K562 (cell line): ENCODE results near the gene OR1N1. TPM values are rescaled to one million over a fixed set of nuclear protein-coding genes. Genes with fewer than 3 reads are reported as not detected.

ENCODE experiments used
- ATAC-seq: fragments of 200-7000 bp; cut with Tn5 transposase; 3 replicates; pipeline ENCODE4 v1.9.1; 2020; ENCODE audit warnings: moderate library complexity
- BruUV-seq: library from RNA; stranded (reverse); fragments of 400-500 nt; replicated peaks from 2 replicates; lab custom pipeline; 2021; lab: Mats Ljungman, UMichigan
- CTCF ChIA-PET: fragments of 300-600 bp; formaldehyde crosslinking; extraction: SDS; loops from one replicate; lab custom pipeline; 2021; ENCODE audit warnings: low intra/inter-chr PET ratio; lab: Yijun Ruan, JAX
- POLR2A ChIA-PET: fragments of 300-600, 350-650 bp; sonication (Branson Sonifier 250); formaldehyde crosslinking; extraction: SDS; loops from one replicate; lab custom pipeline; 2021; ENCODE audit warnings: antibody characterized with exemption, inconsistent platforms; lab: Yijun Ruan, JAX
- DNase-seq, 4 experiments: peaks; one replicate each; pipeline versions ENCODE4 v3.0.0 to v3.0.0-alpha.2; 2011 to 2018; ENCODE audit warnings: low spot score in 3 of 4, mixed read lengths in 3 of 4; ENCODE audit errors: extremely low read depth in 1 of 4
- FAIRE-seq: peaks from 2 replicates; lab custom pipeline; 2011; peaks lifted over from hg19 to GRCh38; lab: Jason Lieb, UNC
- H2AFZ ChIP-seq: 2 replicates; pipeline ENCODE4 v1.6.0; 2011; ENCODE audit warnings: low read depth, low read length, control low read depth, inconsistent platforms
- H3K27ac ChIP-seq: fragments of 200-600 bp; 3 replicates; pipeline ENCODE4 v1.8.0; 2011; ENCODE audit warnings: low read depth, mild to moderate bottlenecking, control low read depth, inconsistent platforms, low read length, moderate library complexity, mixed read lengths; ENCODE audit errors: extremely low read depth
- H3K27me3 ChIP-seq, 2 experiments: fragments of 300-600 bp in 1 of 2; 2 replicates in 1 of 2; 3 replicates in 1 of 2; pipeline versions ENCODE4 v1.6.0 to v1.8.0; 2011; ENCODE audit warnings: inconsistent platforms in 2 of 2, low read length in 2 of 2, mild to moderate bottlenecking in 1 of 2, mixed read lengths in 1 of 2, moderate library complexity in 1 of 2; ENCODE audit not compliant: control insufficient read depth in 2 of 2, insufficient read depth in 2 of 2
- H3K36me3 ChIP-seq: fragments of 300-600 bp; 3 replicates; pipeline ENCODE4 v1.8.0; 2011; ENCODE audit warnings: mild to moderate bottlenecking, low read length, inconsistent platforms; ENCODE audit not compliant: control insufficient read depth, insufficient read depth
- H3K4me1 ChIP-seq, 2 experiments: fragments of 200-600 bp in 1 of 2; replicated peaks in 1 of 2; 2 replicates in 1 of 2; 3 replicates in 1 of 2; pipeline versions ENCODE4 v1.5.1 to v1.8.0; 2011; ENCODE audit warnings: inconsistent platforms in 2 of 2, low read length in 2 of 2, mild to moderate bottlenecking in 1 of 2, mixed read lengths in 1 of 2, moderate library complexity in 1 of 2; ENCODE audit not compliant: control insufficient read depth in 2 of 2, insufficient read depth in 2 of 2
- H3K4me2 ChIP-seq: 2 replicates; pipeline ENCODE4 v1.6.1; 2011; ENCODE audit warnings: low read length, control low read depth, inconsistent platforms, mixed read lengths; ENCODE audit not compliant: insufficient read depth
- H3K4me3 ChIP-seq: fragments of 200-600 bp; sonication (generic), shearing (Covaris generic); 2 replicates; pipeline ENCODE4 v1.5.1; 2016; ENCODE audit warnings: control low read depth, inconsistent platforms
- H3K79me2 ChIP-seq: fragments of 200-600 bp; 3 replicates; pipeline ENCODE4 v1.8.0; 2011; ENCODE audit warnings: low read length, inconsistent platforms; ENCODE audit not compliant: control insufficient read depth, insufficient read depth
- H3K9ac ChIP-seq, 2 experiments: 2 replicates each; pipeline versions ENCODE4 v1.6.0 to v1.6.1; 2011; ENCODE audit warnings: low read depth in 2 of 2, low read length in 2 of 2, control low read depth in 1 of 2, inconsistent platforms in 1 of 2, mild to moderate bottlenecking in 1 of 2, mixed read lengths in 1 of 2; ENCODE audit not compliant: insufficient read depth in 1 of 2
- H3K9me1 ChIP-seq: one replicate; pipeline ENCODE4 v1.6.0; 2011; ENCODE audit warnings: inconsistent platforms, mild to moderate bottlenecking, low read length, moderate library complexity; ENCODE audit not compliant: control insufficient read depth, insufficient read depth
- H3K9me3 ChIP-seq: replicated peaks from 2 replicates; pipeline ENCODE4 v1.5.1; 2011; ENCODE audit warnings: low read depth, low read length, inconsistent platforms; ENCODE audit not compliant: control insufficient read depth, insufficient read depth
- H4K20me1 ChIP-seq: replicated peaks from 2 replicates; pipeline ENCODE4 v1.6.1; 2011; ENCODE audit warnings: low read length, inconsistent platforms, mixed read lengths; ENCODE audit not compliant: control insufficient read depth, insufficient read depth
- ATF4 ChIP-seq: fragments of 450-650 bp; formaldehyde crosslinking; IDR thresholded peaks from 2 replicates; pipeline ENCODE4 v1.4.0; 2022; ENCODE audit warnings: mild to moderate bottlenecking, moderate library complexity
- CBFA2T2 ChIP-seq: fragments of 450-650 bp; conservative IDR thresholded peaks from 2 replicates; pipeline ENCODE4 v1.6.1; 2017; ENCODE audit warnings: mild to moderate bottlenecking
- ERF ChIP-seq: fragments of 450-650 bp; formaldehyde crosslinking; IDR thresholded peaks from 2 replicates; pipeline ENCODE4 v1.4.0; 2020; ENCODE audit warnings: mild to moderate bottlenecking, mixed read lengths
- ESRRB ChIP-seq: fragments of 250-450 bp; sonication (Bioruptor Pico); IDR thresholded peaks from 2 replicates; pipeline ENCODE4 v1.5.0; 2020; ENCODE audit warnings: mild to moderate bottlenecking, moderate library complexity, borderline replicate concordance
- HES1 ChIP-seq: fragments of 450-650 bp; IDR thresholded peaks from 2 replicates; pipeline ENCODE4 v1.6.1; 2016; ENCODE audit warnings: low read depth, mild to moderate bottlenecking, moderate library complexity
- KAT2B ChIP-seq: IDR thresholded peaks from one replicate; pipeline ENCODE4 v1.6.1; 2012; ENCODE audit warnings: low read depth, mild to moderate bottlenecking, control low read depth, inconsistent platforms, low read length, moderate library complexity
- MBD2 ChIP-seq: sonication (generic); IDR thresholded peaks from 2 replicates; pipeline ENCODE4 v1.6.1; 2016; ENCODE audit warnings: low read depth, borderline replicate concordance
- MCM7 ChIP-seq, 2 experiments: fragments of 450-650 bp; IDR thresholded peaks; 2 replicates each; pipeline ENCODE4 v1.6.1; 2016 to 2018
- NR3C1 ChIP-seq: sonication (generic); formaldehyde crosslinking; IDR thresholded peaks from 2 replicates; pipeline ENCODE4 v1.8.1; 2022; ENCODE audit warnings: missing genetic modification reagents
- PHB2 ChIP-seq: fragments of 450-650 bp; IDR thresholded peaks from 2 replicates; pipeline ENCODE4 v1.6.1; 2017; ENCODE audit warnings: low read depth
- ZBTB9 ChIP-seq: fragments of 450-650 bp; formaldehyde crosslinking; IDR thresholded peaks from 2 replicates; pipeline ENCODE4 v1.4.0; 2020; ENCODE audit warnings: mild to moderate bottlenecking, moderate library complexity
- ZC3H4 ChIP-seq: sonication (generic); formaldehyde crosslinking; IDR thresholded peaks from 2 replicates; pipeline ENCODE4 v1.9.0; 2021; ENCODE audit warnings: missing genetic modification reagents, borderline replicate concordance
- ZFPM2 ChIP-seq: fragments of 250-450 bp; sonication (Bioruptor Pico); IDR thresholded peaks from 2 replicates; pipeline ENCODE4 v1.5.1; 2022; ENCODE audit warnings: mild to moderate bottlenecking
- ZNF407 ChIP-seq: fragments of 450-650 bp; IDR thresholded peaks from 2 replicates; pipeline ENCODE4 v1.6.1; 2016; ENCODE audit warnings: low read depth
- WGBS: fragments of 100-300 bp; shearing (Covaris generic); methylation state at CpG from one replicate; pipeline ENCODE4 v1.1.6; 2016; ENCODE audit warnings: low coverage, mixed read lengths; ENCODE audit not compliant: insufficient coverage; ENCODE audit errors: missing lambda C conversion rate; 5-methylcytosine and 5-hydroxymethylcytosine counted together
- in situ Hi-C: fragments of 300-500 bp; cut with MboI; formaldehyde crosslinking; loops from 4 replicates; pipeline ENCODE4 v1.15.0; 2018; ENCODE audit warnings: inconsistent platforms, mixed read lengths
- intact Hi-C: fragments of 100-400 bp; cut with micrococcal nuclease; formaldehyde crosslinking; loops from 2 replicates; pipeline ENCODE4 v1.14.2; 2022
- polyA plus RNA-seq, 8 experiments: library from polyadenylated mRNA; depleted of rRNA in 4 of 8; stranded (reverse) in 5 of 8; unstranded in 3 of 8; fragments of >200 nt; fragmentation: Nextera tagmentation in 2 of 8; fragmentation: Illumina TruSeq in 1 of 8; extraction: Ambion mirVana in 2 of 8; extraction: Trizol in 1 of 8; gene quantifications; 2 replicates each; pipeline versions ENCODE4 v1.2.1 to v1.2.3, GENCODE V29; 2011 to 2014; ENCODE audit warnings: inconsistent platforms in 1 of 8, missing spikeins in 1 of 8
- total RNA-seq, 7 experiments: library from RNA; depleted of rRNA in 6 of 7; stranded (reverse); fragments of >200 nt in 6 of 7; fragmentation: Illumina TruSeq in 2 of 7; extraction: Trizol in 2 of 7; gene quantifications; 2 replicates each; pipeline versions ENCODE4 v1.2.1 to v1.2.3, GENCODE V29; 2011 to 2021; ENCODE audit warnings: low replicate concordance in 1 of 7

OR1N1 gene
- total and polyA plus RNA-seq, 9 of the 15 experiments (the other 6 are each of a cell fraction or from before 2014, with no cell fraction given) = not detected

GRCh38 chr9:122546196-122546595 is 19.1 kb upstream of the OR1N1 start:
- Histone ChIP-seq H3K27me3 (no peaks in the 10 kb centered on the region), H3K9me3 (no peaks in the 10 kb centered on the region), H3K9me1 (no peaks in the 10 kb centered on the region), H3K9ac (no peak overlapping the region), H4K20me1 (no peaks in the 10 kb centered on the region), H3K27ac (no peak overlapping the region), H3K4me2 (no peak overlapping the region), H2AFZ (no peak overlapping the region), H3K4me3 (no peak overlapping the region), H3K79me2 (no peaks in the 10 kb centered on the region), H3K4me1 (no peaks in the 10 kb centered on the region), H3K36me3 (no peaks in the 10 kb centered on the region)
- ATAC-seq (no peak), DNase-seq (no peak), FAIRE-seq (no peak)
- in situ Hi-C loops (no loop called here), intact Hi-C loops (no loop called here)
- POLR2A ChIA-PET = no interaction called here
- WGBS = 8% methylated on average over 8 of the region's 8 CpGs
- CTCF ChIA-PET = no interaction called here
- no TSS peak for BruUV-seq
- TF ChIP-seq ESRRB (CRISPR knock-in tag) (no peak), PHB2 (no peak), ZFPM2 (no peak), ZBTB9 (CRISPR knock-in tag) (no peak), CBFA2T2 (no peak), KAT2B (no peak), ERF (CRISPR knock-in tag) (no peak), NR3C1 (CRISPR knock-in tag) (no peak), ZNF407 (no peak), HES1 (no peak), MCM7 (IDR thresholded peaks at IDR 0.05) (no peak), MBD2 (no peak), ATF4 (CRISPR knock-in tag) (no peak), ZC3H4 (CRISPR knock-in tag) (no peak)
